Subcutaneous adipose tissue (tissue), 4 donors: ENCODE measurements around the gene SLC22A12. TPM values are rescaled to one million over a fixed set of nuclear protein-coding genes. Genes with fewer than 3 reads are reported as not detected.

Source experiments
- CTCF ChIP-seq: fragments of 450-650 bp; IDR thresholded peaks from one replicate; pipeline ENCODE4 v1.5.1; 2016; ENCODE audit warnings: low read depth, mild to moderate bottlenecking, control low read depth, antibody characterized with exemption, moderate library complexity
- total RNA-seq, 4 donors: library from RNA; depleted of rRNA; stranded (reverse); fragments of >200 nt; gene quantifications; one replicate each; pipeline ENCODE4 v1.1.0, GENCODE V29; 2016

The SLC22A12 gene
- total RNA-seq, 4 donors from 2014 or later, result not detected

- TF ChIP-seq CTCF, result no peak
Measured at GRCh38 chr11:64570341-64570740, 20.7 kb upstream of the SLC22A12 start.

GRCh38 chr11:64571050-64571409, 20.0 kb upstream of the SLC22A12 start:
- TF ChIP-seq CTCF, result no peak

GRCh38 chr11:64571410-64572091, 19.5 kb upstream of the SLC22A12 start:
- TF ChIP-seq CTCF, result no peak

GRCh38 chr11:64572143-64572542, 18.9 kb upstream of the SLC22A12 start:
- no peak for TF ChIP-seq CTCF

- no peak for TF ChIP-seq CTCF
Measured at GRCh38 chr11:64577202-64577601, 13.8 kb upstream of the SLC22A12 start.

GRCh38 chr11:64580412-64580811, 10.6 kb upstream of the SLC22A12 start:
- no peak for TF ChIP-seq CTCF

GRCh38 chr11:64581057-64581523, 9.9 kb upstream of the SLC22A12 start:
- no peak for TF ChIP-seq CTCF
